AG10803 (cell line): ENCODE data around the gene GPR22.

Source experiments
- DNase-seq: peaks from one replicate; pipeline ENCODE4 v3.0.0; 2010; ENCODE audit warnings: low read depth
- H3K4me3 ChIP-seq: 2 replicates; pipeline ENCODE4 v1.5.1; 2011; ENCODE audit warnings: mild to moderate bottlenecking, low read length, control low read depth
- CTCF ChIP-seq: conservative IDR thresholded peaks from 2 replicates; pipeline ENCODE4 v1.5.1; 2011; ENCODE audit warnings: mild to moderate bottlenecking, low read length, control low read depth, inconsistent platforms

Gene GPR22

GRCh38 chr7:107469929-107470328, at the start of gene GPR22:
Gene GPR22, plus strand, starts transcription at chr7:107470057. Its CDS starts 4,004 bp downstream, at chr7:107474061.
- no peak within 1 kb of the TSS for H3K4me3 ChIP-seq
- no peak for DNase-seq
- no peak for TF ChIP-seq CTCF

- no peak for TF ChIP-seq CTCF
- no peak for DNase-seq
- no peak overlapping the region for H3K4me3 ChIP-seq
Measured at GRCh38 chr7:107427462-107427861, 42.4 kb upstream of the GPR22 start.

- TF ChIP-seq CTCF = no peak
- no peak for DNase-seq
Measured at GRCh38 chr7:107428642-107429041, 41.2 kb upstream of the GPR22 start.

GRCh38 chr7:107430057-107430456, 39.8 kb upstream of the GPR22 start:
- no peak for TF ChIP-seq CTCF
- no peak for DNase-seq
- H3K4me3 ChIP-seq = no peak overlapping the region

More at GRCh38 chr7:107428642-107429041, 41.2 kb upstream of the GPR22 start:
- H3K4me3 ChIP-seq = no peak overlapping the region

- H3K4me3 ChIP-seq = no peak overlapping the region
- TF ChIP-seq CTCF = no peak
- DNase-seq = no peak
Measured at GRCh38 chr7:107432261-107432660, 37.6 kb upstream of the GPR22 start.

GRCh38 chr7:107435749-107436148, 34.1 kb upstream of the GPR22 start:
- TF ChIP-seq CTCF = no peak
- DNase-seq = no peak
- H3K4me3 ChIP-seq = no peak overlapping the region

- no peak overlapping the region for H3K4me3 ChIP-seq
- DNase-seq = no peak
- no peak for TF ChIP-seq CTCF
Measured at GRCh38 chr7:107439025-107439424, 30.8 kb upstream of the GPR22 start.
